ENCODE results near the gene MRPL19. TPM values are rescaled to one million over a fixed set of nuclear protein-coding genes. Genes with fewer than 3 reads are reported as not detected.

The MRPL19 gene
- total RNA-seq (2014; rRNA removed; shearing (Covaris generic)) = 51.1 and 57.0 TPM in 2 replicates

- DNase-seq (ENCODE audit: low read depth) = peak; percentile 95
These were observed at the start of gene MRPL19 for GRCh38 chr2:75646583-75647425. Gene MRPL19 (plus strand): TSS chr2:75646783. CDS start chr2:75646808, 25 bp downstream.

GRCh38 chr2:75596784-75597183, 49.8 kb upstream of the MRPL19 start:
- peak; percentile 43 for DNase-seq (ENCODE audit: low read depth)

GRCh38 chr2:75597949-75598348, 48.6 kb upstream of the MRPL19 start:
- no peak for DNase-seq (ENCODE audit: low read depth)

GRCh38 chr2:75598589-75599155, 47.9 kb upstream of the MRPL19 start:
- DNase-seq (ENCODE audit: low read depth) = no peak

- peak; percentile 27 for DNase-seq (ENCODE audit: low read depth)
These were observed 46.0 kb upstream of the MRPL19 start for GRCh38 chr2:75600461-75601011.

- peak; percentile 97 for DNase-seq (ENCODE audit: low read depth)
These were observed 43.8 kb upstream of the MRPL19 start for GRCh38 chr2:75602724-75603342.

GRCh38 chr2:75603477-75603876, 43.1 kb upstream of the MRPL19 start:
- DNase-seq (ENCODE audit: low read depth) = no peak

GRCh38 chr2:75604484-75604883, 42.1 kb upstream of the MRPL19 start:
- peak; percentile 54 for DNase-seq (ENCODE audit: low read depth)

- peak; percentile 99 for DNase-seq (ENCODE audit: low read depth)
These were observed 40.6 kb upstream of the MRPL19 start for GRCh38 chr2:75605770-75606529.

- peak; percentile 96 for DNase-seq (ENCODE audit: low read depth)
These were observed 39.7 kb upstream of the MRPL19 start for GRCh38 chr2:75606761-75607399.

- DNase-seq (ENCODE audit: low read depth) = no peak
These were observed 39.2 kb upstream of the MRPL19 start for GRCh38 chr2:75607400-75607798.

- peak; percentile 86 for DNase-seq (ENCODE audit: low read depth)
These were observed 38.4 kb upstream of the MRPL19 start for GRCh38 chr2:75607988-75608683.

GRCh38 chr2:75608684-75609333, 37.8 kb upstream of the MRPL19 start:
- DNase-seq (ENCODE audit: low read depth) = peak; percentile 58

- DNase-seq (ENCODE audit: low read depth) = no peak
These were observed 37.3 kb upstream of the MRPL19 start for GRCh38 chr2:75609334-75609689.

GRCh38 chr2:75609937-75610508, 36.6 kb upstream of the MRPL19 start:
- DNase-seq (ENCODE audit: low read depth) = peak; percentile 80

- no peak for DNase-seq (ENCODE audit: low read depth)
These were observed 35.9 kb upstream of the MRPL19 start for GRCh38 chr2:75610671-75611070.

- no peak for DNase-seq (ENCODE audit: low read depth)
These were observed 34.3 kb upstream of the MRPL19 start for GRCh38 chr2:75612108-75612861.

- no peak for DNase-seq (ENCODE audit: low read depth)
These were observed 33.7 kb upstream of the MRPL19 start for GRCh38 chr2:75612862-75613243.

GRCh38 chr2:75614162-75614651, 32.4 kb upstream of the MRPL19 start:
- DNase-seq (ENCODE audit: low read depth) = peak; percentile 58
